Measurements from ENCODE around the gene KCNAB1. TPM values are rescaled to one million over a fixed set of nuclear protein-coding genes. Genes with fewer than 3 reads are reported as not detected.

Gene KCNAB1
- total RNA-seq, 1 donor from 2014 or later: 2.4 TPM

DNA sequence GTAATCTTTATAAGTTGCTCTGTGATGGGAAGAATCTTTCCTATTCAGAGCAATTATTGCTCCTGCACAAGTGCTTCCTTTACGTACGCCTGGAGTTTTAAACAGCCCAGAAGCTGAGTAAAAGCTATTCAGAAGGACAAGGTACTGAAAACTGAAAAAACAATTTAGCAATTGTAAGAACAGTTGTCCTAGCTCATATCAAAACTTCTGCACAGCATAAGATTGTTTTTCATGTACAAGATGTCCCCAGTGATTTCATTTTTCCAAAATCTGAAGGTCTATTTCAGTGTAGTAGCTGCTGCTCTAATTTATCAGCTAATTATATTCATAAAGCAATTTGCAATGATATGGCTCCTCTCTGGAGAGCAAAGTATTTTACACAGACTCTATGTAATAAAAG, 23.7 kb downstream of the KCNAB1 start:
- intact Hi-C loops (cut with micrococcal nuclease): no loop called here
- Histone ChIP-seq H3K36me3 (no peaks in the 10 kb centered on the region), H3K27me3 (ENCODE audit: low read depth) (no peaks in the 10 kb centered on the region), H3K9me3 (replicated peaks) (no peaks in the 10 kb centered on the region), H3K4me1 (peaks cover 12% of the 10 kb centered on the region), H3K27ac (replicated peaks) (peak overlapping the region; percentile 64), H3K4me3 (peak overlapping the region; percentile 38)
- TF ChIP-seq, protein P1, sequence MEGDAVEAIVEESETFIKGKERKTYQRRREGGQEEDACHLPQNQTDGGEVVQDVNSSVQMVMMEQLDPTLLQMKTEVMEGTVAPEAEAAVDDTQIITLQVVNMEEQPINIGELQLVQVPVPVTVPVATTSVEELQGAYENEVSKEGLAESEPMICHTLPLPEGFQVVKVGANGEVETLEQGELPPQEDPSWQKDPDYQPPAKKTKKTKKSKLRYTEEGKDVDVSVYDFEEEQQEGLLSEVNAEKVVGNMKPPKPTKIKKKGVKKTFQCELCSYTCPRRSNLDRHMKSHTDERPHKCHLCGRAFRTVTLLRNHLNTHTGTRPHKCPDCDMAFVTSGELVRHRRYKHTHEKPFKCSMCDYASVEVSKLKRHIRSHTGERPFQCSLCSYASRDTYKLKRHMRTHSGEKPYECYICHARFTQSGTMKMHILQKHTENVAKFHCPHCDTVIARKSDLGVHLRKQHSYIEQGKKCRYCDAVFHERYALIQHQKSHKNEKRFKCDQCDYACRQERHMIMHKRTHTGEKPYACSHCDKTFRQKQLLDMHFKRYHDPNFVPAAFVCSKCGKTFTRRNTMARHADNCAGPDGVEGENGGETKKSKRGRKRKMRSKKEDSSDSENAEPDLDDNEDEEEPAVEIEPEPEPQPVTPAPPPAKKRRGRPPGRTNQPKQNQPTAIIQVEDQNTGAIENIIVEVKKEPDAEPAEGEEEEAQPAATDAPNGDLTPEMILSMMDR (IDR thresholded peaks at IDR 0.05; ENCODE audit: borderline replicate concordance): no peak
- DNase-seq: no peak

DNA sequence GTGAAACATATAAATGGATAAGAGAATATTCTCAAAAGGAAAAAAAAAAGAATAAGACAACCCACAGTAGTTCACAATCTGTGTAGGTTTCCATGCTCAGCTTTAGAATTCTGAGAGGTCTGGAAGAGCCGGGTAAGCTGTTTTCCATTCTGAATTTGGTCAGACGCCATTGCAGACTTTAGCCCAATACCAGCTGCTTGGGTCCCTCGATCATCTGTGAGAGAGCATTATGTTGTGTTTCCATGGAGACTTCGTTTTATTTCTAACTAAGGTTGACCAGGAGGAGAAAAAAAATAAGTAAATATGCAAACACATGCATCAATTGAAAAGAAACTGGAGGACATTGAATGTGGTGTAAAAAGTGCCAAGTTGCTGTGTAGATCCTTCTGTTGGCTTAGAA, 25.5 kb downstream of the KCNAB1 start:
- no peak for DNase-seq
- H3K36me3 ChIP-seq: no peaks in the 10 kb centered on the region
- peaks cover 29% of the 10 kb centered on the region for H3K4me1 ChIP-seq
- TF ChIP-seq, protein P1 (IDR thresholded peaks at IDR 0.05; ENCODE audit: borderline replicate concordance): no peak
- no peak overlapping the region for H3K4me3 ChIP-seq
- H3K9me3 ChIP-seq (replicated peaks): no peaks in the 10 kb centered on the region
- peak overlapping the region; percentile 64 for H3K27ac ChIP-seq (replicated peaks)
- H3K27me3 ChIP-seq (ENCODE audit: low read depth): no peaks in the 10 kb centered on the region
- intact Hi-C loops (cut with micrococcal nuclease): no loop called here

DNA sequence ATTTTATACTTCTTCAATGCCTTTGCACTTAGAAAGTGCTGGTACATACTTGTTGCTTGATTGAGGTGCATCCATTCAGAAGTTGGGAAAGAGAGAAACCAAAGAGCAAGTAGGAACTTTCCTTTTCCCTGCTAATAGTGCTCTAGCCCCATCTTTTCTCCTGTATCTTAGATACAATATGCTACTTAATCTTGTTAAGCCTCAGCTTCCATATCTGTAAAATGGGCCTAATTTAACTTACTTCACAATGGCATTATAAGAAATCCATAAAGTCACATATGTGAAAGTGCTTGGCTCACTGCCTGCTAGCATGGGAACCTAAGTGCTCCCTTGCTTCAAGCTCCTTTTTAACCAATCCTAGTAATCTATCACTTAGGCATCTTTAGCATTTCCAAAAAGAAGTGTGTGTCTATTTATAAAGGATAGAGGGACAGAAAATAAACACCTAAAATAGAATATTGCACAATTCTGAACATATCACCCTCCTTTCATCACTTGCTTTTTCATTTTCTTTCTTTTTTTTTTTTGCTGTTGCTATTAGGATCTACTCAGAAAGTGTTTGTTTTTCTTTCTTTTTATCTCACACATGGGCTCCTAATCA, 28.1 kb downstream of the KCNAB1 start:
- H3K4me1 ChIP-seq: peaks cover 44% of the 10 kb centered on the region
- H3K27me3 ChIP-seq (ENCODE audit: low read depth): no peaks in the 10 kb centered on the region
- peak overlapping the region; percentile 2 for H3K4me3 ChIP-seq
- no peaks in the 10 kb centered on the region for H3K9me3 ChIP-seq (replicated peaks)
- H3K27ac ChIP-seq (replicated peaks): peak overlapping the region; percentile 71
- intact Hi-C loops (cut with micrococcal nuclease): no loop called here
- DNase-seq: no peak
- no peaks in the 10 kb centered on the region for H3K36me3 ChIP-seq
- TF ChIP-seq, protein P1 (IDR thresholded peaks at IDR 0.05; ENCODE audit: borderline replicate concordance): no peak

DNA sequence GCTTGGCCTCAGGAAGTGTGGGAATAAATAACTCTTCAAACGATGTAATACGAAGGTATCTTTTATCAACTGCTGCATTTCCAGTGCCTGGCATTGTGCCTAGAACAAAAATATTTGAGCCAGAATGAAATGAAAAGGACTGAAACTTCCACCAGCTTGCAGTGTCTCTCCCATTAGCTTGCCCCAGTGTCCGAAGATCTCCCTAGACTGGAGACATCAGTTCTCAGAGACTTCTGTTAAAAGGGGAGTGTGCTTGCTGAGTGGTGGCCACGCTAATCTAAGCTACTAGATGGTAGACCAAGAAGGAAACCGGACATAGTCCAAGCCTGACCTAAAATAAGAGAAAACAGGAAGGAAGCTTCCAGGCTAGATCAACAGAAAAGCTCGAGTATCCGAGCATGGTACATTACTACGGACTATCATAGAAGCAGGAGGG, 28.6 kb downstream of the KCNAB1 start:
- intact Hi-C loops (cut with micrococcal nuclease): no loop called here
- H3K4me3 ChIP-seq: peak overlapping the region; percentile 2
- H3K36me3 ChIP-seq: no peaks in the 10 kb centered on the region
- TF ChIP-seq, protein P1 (IDR thresholded peaks at IDR 0.05; ENCODE audit: borderline replicate concordance): no peak
- H3K9me3 ChIP-seq (replicated peaks): no peaks in the 10 kb centered on the region
- H3K27ac ChIP-seq (replicated peaks): peak overlapping the region; percentile 71
- no peaks in the 10 kb centered on the region for H3K27me3 ChIP-seq (ENCODE audit: low read depth)
- no peak for DNase-seq
- H3K4me1 ChIP-seq: peaks cover 44% of the 10 kb centered on the region

DNA sequence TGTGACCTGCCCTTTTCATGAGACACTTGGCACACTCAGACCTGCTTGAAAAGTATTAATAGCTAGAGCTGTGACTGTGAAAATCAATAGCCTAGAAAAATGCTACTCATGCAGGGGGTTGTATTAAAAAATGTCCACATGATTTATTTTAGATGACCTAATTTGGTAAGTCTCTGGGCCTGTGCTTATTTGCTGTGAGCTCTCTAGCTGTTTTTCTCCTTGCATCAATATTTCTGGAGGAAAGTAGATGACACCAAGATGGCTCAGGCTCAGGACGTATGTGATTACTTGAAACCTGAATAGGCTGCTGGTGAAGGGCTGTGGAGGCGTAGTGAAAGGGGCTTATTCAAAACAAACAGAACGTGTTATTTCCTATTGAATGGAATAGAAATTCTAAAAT, 29.5 kb downstream of the KCNAB1 start:
- no peak for DNase-seq
- TF ChIP-seq, protein P1 (IDR thresholded peaks at IDR 0.05; ENCODE audit: borderline replicate concordance): no peak
- Histone ChIP-seq H3K4me1 (peaks cover 44% of the 10 kb centered on the region), H3K27ac (replicated peaks) (peak overlapping the region; percentile 71), H3K9me3 (replicated peaks) (no peaks in the 10 kb centered on the region), H3K27me3 (ENCODE audit: low read depth) (no peaks in the 10 kb centered on the region), H3K36me3 (no peaks in the 10 kb centered on the region), H3K4me3 (no peak overlapping the region)
- intact Hi-C loops (cut with micrococcal nuclease): loop anchor here (5.0 kb wide), 1 partner anchor 357 kb away; no protein-coding TSS in a partner anchor
